ENCODE measurements around the gene HSPBAP1. TPM values are rescaled to one million over a fixed set of nuclear protein-coding genes. Genes with fewer than 3 reads are reported as not detected.

Gene HSPBAP1
- total and polyA plus RNA-seq, 2 donors from 2014 or later: 8.3 to 12.5 TPM

- FAIRE-seq: no peak
- TF ChIP-seq CTCF (IDR thresholded peaks at IDR 0.05; ENCODE audit: borderline replicate concordance, extremely low read depth, insufficient read depth): no peak
- Histone ChIP-seq H3K9me3 (ENCODE audit: control insufficient read depth in 2 of 3, insufficient read depth in 1 of 3, low read length in 3 of 3) (no peaks in the 10 kb centered on the region), H3K9ac (ENCODE audit: low read length in 3 of 3) (no peak overlapping the region), H3K27ac (ENCODE audit: low read depth in 2 of 2, low read length in 2 of 2) (no peak overlapping the region), H3K4me3 (ENCODE audit: low read length in 3 of 3) (no peak overlapping the region), H3K27me3 (ENCODE audit: control insufficient read depth, insufficient read depth, low read length) (no peaks in the 10 kb centered on the region), H3K36me3 (ENCODE audit: control insufficient read depth in 2 of 3, insufficient read depth in 3 of 3, low read length in 3 of 3) (peaks cover 0 to 2% (median 0%) of the 10 kb centered on the region in 3 donors), H3K4me1 (ENCODE audit: control insufficient read depth in 2 of 3, insufficient read depth in 2 of 3, low read depth in 1 of 3, low read length in 3 of 3) (no peaks in the 10 kb centered on the region)
- intact Hi-C loops (cut with DNase I): no loop called here
- DNase-seq: no peak
Observed at GRCh38 chr3:122728186-122728585, 65.4 kb downstream of the HSPBAP1 start.

- Histone ChIP-seq H3K9ac (ENCODE audit: low read length in 3 of 3) (no peak overlapping the region), H3K27ac (ENCODE audit: low read depth in 2 of 2, low read length in 2 of 2) (no peak overlapping the region), H3K9me3 (ENCODE audit: control insufficient read depth in 2 of 3, insufficient read depth in 1 of 3, low read length in 3 of 3) (no peaks in the 10 kb centered on the region), H3K4me1 (ENCODE audit: control insufficient read depth in 2 of 3, insufficient read depth in 2 of 3, low read depth in 1 of 3, low read length in 3 of 3) (no peaks in the 10 kb centered on the region), H3K27me3 (ENCODE audit: control insufficient read depth, insufficient read depth, low read length) (no peaks in the 10 kb centered on the region), H3K4me3 (ENCODE audit: low read length in 3 of 3) (no peak overlapping the region), H3K36me3 (ENCODE audit: control insufficient read depth in 2 of 3, insufficient read depth in 3 of 3, low read length in 3 of 3) (peaks cover 0 to 2% (median 0%) of the 10 kb centered on the region in 3 donors)
- no peak for TF ChIP-seq CTCF (IDR thresholded peaks at IDR 0.05; ENCODE audit: borderline replicate concordance, extremely low read depth, insufficient read depth)
- FAIRE-seq: no peak
- DNase-seq: no peak
- intact Hi-C loops (cut with DNase I): no loop called here
Observed at GRCh38 chr3:122727766-122728165, 65.9 kb downstream of the HSPBAP1 start.

GRCh38 chr3:122727294-122727693, 66.3 kb downstream of the HSPBAP1 start:
- FAIRE-seq: no peak
- no peak overlapping the region for H3K27ac ChIP-seq (ENCODE audit: low read depth in 2 of 2, low read length in 2 of 2)
- intact Hi-C loops (cut with DNase I): no loop called here
- no peak overlapping the region for H3K4me3 ChIP-seq (ENCODE audit: low read length in 3 of 3)
- no peaks in the 10 kb centered on the region for H3K27me3 ChIP-seq (ENCODE audit: control insufficient read depth, insufficient read depth, low read length)
- H3K36me3 ChIP-seq (ENCODE audit: control insufficient read depth in 2 of 3, insufficient read depth in 3 of 3, low read length in 3 of 3): peaks cover 0 to 2% (median 0%) of the 10 kb centered on the region in 3 donors
- DNase-seq: peak in 2 of 5 donors; percentile 7 to 22
- H3K4me1 ChIP-seq (ENCODE audit: control insufficient read depth in 2 of 3, insufficient read depth in 2 of 3, low read depth in 1 of 3, low read length in 3 of 3): no peaks in the 10 kb centered on the region
- TF ChIP-seq CTCF (IDR thresholded peaks at IDR 0.05; ENCODE audit: borderline replicate concordance, extremely low read depth, insufficient read depth): no peak
- H3K9ac ChIP-seq (ENCODE audit: low read length in 3 of 3): no peak overlapping the region
- H3K9me3 ChIP-seq (ENCODE audit: control insufficient read depth in 2 of 3, insufficient read depth in 1 of 3, low read length in 3 of 3): no peaks in the 10 kb centered on the region

GRCh38 chr3:122725106-122725505, 68.5 kb downstream of the HSPBAP1 start:
- no peak for TF ChIP-seq CTCF (IDR thresholded peaks at IDR 0.05; ENCODE audit: borderline replicate concordance, extremely low read depth, insufficient read depth)
- Histone ChIP-seq H3K36me3 (ENCODE audit: control insufficient read depth in 2 of 3, insufficient read depth in 3 of 3, low read length in 3 of 3) (peaks cover 0 to 3% (median 0%) of the 10 kb centered on the region in 3 donors), H3K27ac (ENCODE audit: low read depth in 2 of 2, low read length in 2 of 2) (no peak overlapping the region), H3K4me3 (ENCODE audit: low read length in 3 of 3) (no peak overlapping the region), H3K9me3 (ENCODE audit: control insufficient read depth in 2 of 3, insufficient read depth in 1 of 3, low read length in 3 of 3) (no peaks in the 10 kb centered on the region), H3K9ac (ENCODE audit: low read length in 3 of 3) (no peak overlapping the region), H3K4me1 (ENCODE audit: control insufficient read depth in 2 of 3, insufficient read depth in 2 of 3, low read depth in 1 of 3, low read length in 3 of 3) (no peaks in the 10 kb centered on the region), H3K27me3 (ENCODE audit: control insufficient read depth, insufficient read depth, low read length) (no peaks in the 10 kb centered on the region)
- intact Hi-C loops (cut with DNase I): no loop called here
- peak in 1 of 5 donors; percentile 72 for DNase-seq
- no peak for FAIRE-seq

Measured in kidney (tissue), 14 donors.